Measurements from ENCODE around the gene CD99L2. TPM values are rescaled to one million over a fixed set of nuclear protein-coding genes. Genes with fewer than 3 reads are reported as not detected.
A peak's percentile ranks its signal among the peaks of the same experiment; 100 is the strongest.

CD99L2 gene, protein sequence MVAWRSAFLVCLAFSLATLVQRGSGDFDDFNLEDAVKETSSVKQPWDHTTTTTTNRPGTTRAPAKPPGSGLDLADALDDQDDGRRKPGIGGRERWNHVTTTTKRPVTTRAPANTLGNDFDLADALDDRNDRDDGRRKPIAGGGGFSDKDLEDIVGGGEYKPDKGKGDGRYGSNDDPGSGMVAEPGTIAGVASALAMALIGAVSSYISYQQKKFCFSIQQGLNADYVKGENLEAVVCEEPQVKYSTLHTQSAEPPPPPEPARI
- total RNA-seq, result 12.5 and 12.7 TPM in 2 replicates

DNA sequence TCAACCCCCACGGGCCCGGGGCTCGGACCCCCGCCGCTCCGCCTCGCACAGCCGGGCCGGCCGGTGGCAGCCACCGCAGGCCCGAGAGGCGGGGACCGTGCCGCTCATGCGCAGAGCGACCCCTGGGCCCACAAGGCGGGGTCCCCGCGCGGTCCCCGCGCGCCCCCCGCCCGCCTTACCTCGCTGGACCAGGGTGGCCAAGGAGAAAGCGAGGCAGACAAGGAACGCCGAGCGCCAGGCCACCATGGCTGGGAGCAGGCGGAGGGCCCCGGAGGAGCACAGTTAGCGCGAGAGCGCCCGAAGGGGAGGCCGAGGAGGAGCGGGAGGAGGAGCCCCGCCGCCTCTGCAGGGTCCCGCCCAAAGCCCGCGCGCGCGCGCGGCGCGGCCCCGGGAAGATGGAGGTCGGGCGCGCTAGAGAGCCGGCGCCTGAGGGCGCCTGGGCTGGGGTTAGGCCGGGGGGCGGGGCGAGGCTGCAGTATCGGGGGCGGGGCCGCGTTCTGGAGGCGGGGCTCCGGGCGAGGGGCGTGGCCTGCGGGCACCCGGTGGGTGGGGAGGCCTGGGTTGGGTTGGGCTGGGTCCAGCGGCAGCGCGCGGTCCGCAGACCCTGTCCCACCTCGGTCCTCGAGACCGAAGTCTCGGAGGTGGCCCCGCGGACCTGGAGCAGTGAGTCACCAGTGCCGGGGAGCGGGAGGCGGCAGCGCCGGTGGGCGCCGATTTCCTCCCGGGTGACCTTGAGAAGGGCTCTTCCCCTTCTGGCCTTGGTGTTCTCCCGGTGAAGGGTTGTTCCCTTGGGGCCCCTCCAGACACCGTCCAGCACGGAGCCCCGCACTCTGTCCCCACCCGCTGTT lies at the start of gene CD99L2:
Gene CD99L2 (minus strand): TSS at position 326 of the 848 bp plus-strand sequence. CDS start 80 bp downstream, at position 246.
- intact Hi-C loops (cut with micrococcal nuclease), result loop anchor here (1.0 to 5.0 kb wide), 6 partner anchors 85 to 1266 kb away; partner anchors contain the start of genes HMGB3, MTMR1, TMEM185A and VMA21
- POLR2A ChIA-PET, result interaction anchor here (0.6 to 1.0 kb wide), 2 partner anchors 132 to 498 kb away, joined by 3 to 4 read pairs; partner anchors contain the start of gene VMA21
- peaks cover 2% of the 10 kb centered on the region for H3K4me1 Mint-ChIP-seq

DNA sequence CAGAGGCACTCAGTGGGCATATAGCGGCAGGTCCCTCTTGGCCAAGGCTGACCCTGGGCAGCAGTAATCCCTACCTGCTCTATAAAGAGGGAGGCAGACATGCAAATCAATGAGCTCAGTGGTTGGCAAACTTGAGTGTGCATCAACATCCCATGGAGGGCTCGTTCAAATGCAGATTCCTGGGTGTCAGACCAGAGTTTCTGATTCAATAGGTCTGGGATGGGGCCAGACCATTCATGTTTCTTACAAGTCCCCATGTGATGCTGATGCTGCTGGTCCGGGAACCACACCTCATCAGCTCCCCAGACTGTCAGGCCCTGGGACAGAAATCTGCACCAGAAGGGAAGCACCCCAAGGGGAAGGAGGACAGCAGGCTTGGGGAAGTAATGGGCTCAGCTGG lies 45.8 kb upstream of the CD99L2 start:
- no peaks in the 10 kb centered on the region for H3K27me3 Mint-ChIP-seq
- no peaks in the 10 kb centered on the region for H3K4me1 Mint-ChIP-seq
- TF ChIP-seq, protein P1, sequence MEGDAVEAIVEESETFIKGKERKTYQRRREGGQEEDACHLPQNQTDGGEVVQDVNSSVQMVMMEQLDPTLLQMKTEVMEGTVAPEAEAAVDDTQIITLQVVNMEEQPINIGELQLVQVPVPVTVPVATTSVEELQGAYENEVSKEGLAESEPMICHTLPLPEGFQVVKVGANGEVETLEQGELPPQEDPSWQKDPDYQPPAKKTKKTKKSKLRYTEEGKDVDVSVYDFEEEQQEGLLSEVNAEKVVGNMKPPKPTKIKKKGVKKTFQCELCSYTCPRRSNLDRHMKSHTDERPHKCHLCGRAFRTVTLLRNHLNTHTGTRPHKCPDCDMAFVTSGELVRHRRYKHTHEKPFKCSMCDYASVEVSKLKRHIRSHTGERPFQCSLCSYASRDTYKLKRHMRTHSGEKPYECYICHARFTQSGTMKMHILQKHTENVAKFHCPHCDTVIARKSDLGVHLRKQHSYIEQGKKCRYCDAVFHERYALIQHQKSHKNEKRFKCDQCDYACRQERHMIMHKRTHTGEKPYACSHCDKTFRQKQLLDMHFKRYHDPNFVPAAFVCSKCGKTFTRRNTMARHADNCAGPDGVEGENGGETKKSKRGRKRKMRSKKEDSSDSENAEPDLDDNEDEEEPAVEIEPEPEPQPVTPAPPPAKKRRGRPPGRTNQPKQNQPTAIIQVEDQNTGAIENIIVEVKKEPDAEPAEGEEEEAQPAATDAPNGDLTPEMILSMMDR (IDR thresholded peaks at IDR 0.05), result no peak
- DNase-seq (no peak), ATAC-seq (ENCODE audit: low read depth) (no peak)
- ChIA-PET POLR2A (no interaction called here), CTCF (no interaction called here)
- H3K27ac Mint-ChIP-seq, result no peak overlapping the region
- intact Hi-C loops (cut with micrococcal nuclease), result no loop called here
- H3K4me3 Mint-ChIP-seq, result no peak overlapping the region
- no peaks in the 10 kb centered on the region for H3K9me3 Mint-ChIP-seq
- no peaks in the 10 kb centered on the region for H3K36me3 Mint-ChIP-seq (ENCODE audit: low read depth)

More for the DNA sequence above, at the start of gene CD99L2:
- DNase-seq (peak; percentile 84), ATAC-seq (ENCODE audit: low read depth) (peak; percentile 91)
- CTCF ChIA-PET, result no interaction called here
- TF ChIP-seq, protein P1 (IDR thresholded peaks at IDR 0.05), result no peak
- H3K27ac Mint-ChIP-seq, result peak within 1 kb of the TSS; percentile 69
- peak within 1 kb of the TSS; percentile 90 for H3K4me3 Mint-ChIP-seq
- H3K9me3 Mint-ChIP-seq, result no peaks in the 10 kb centered on the region
- peaks cover 6% of the 10 kb centered on the region for H3K27me3 Mint-ChIP-seq
- H3K36me3 Mint-ChIP-seq (ENCODE audit: low read depth), result no peaks in the 10 kb centered on the region

DNA sequence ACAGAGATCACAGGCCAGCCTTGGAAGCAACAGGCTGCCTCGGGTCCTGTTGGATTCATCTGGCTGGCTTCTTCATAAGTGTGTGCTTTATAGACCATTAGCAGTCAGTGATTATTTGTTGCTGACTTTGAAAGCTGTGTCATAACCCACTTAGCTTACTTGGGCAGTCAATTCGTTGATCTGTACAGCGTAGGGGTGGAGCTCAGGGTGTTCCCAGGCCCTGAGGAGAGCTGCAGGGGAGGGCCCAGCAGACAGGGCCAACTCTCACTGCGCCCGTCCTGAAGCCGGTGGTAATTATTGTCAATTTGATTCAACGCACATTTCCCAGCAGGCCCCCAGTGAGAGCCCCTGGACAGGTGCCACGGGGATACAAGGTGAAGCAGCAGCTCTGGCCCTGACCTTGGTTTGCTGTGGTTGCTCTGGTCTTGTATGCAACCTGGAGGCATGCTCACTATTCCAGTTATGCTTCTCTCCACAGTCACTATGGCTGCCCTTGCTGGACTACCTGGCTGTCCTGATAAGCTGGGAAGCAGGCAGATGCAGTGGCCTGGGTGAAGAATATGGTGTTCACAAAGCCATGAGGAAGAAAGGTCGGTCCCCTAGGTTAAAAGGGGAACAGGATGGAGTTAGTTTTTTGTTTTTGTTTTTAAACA lies 44.6 kb upstream of the CD99L2 start:
- intact Hi-C loops (cut with micrococcal nuclease), result no loop called here
- DNase-seq, result no peak
- Mint-ChIP-seq H3K4me3 (no peak overlapping the region), H3K27me3 (no peaks in the 10 kb centered on the region), H3K27ac (no peak overlapping the region), H3K9me3 (no peaks in the 10 kb centered on the region), H3K36me3 (ENCODE audit: low read depth) (no peaks in the 10 kb centered on the region), H3K4me1 (no peaks in the 10 kb centered on the region)
- CTCF ChIA-PET, result no interaction called here
- POLR2A ChIA-PET, result no interaction called here
- no peak for ATAC-seq (ENCODE audit: low read depth)
- TF ChIP-seq, protein P1 (IDR thresholded peaks at IDR 0.05), result no peak

DNA sequence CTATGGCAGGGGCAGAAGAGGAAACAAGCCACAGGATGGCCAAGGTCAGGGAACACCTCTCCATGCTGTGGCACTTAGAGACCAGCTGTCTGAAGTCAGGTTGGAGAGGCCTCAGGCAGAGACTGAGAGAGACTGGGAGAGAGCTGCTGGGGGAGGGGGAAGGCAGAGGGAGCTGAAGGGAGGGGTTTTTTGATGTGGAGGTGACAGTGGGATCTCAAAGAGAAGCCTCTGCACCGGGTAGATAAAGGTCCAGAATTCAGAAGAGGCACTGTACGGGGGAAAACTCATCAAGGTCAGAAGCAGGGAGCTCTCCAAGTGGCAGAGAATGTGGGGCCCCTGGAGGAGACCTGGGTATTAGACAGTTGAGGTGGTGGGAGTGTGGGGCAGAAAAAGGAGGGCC lies 43.1 kb upstream of the CD99L2 start:
- Mint-ChIP-seq H3K27ac (no peak overlapping the region), H3K4me1 (no peaks in the 10 kb centered on the region), H3K9me3 (peaks cover 3% of the 10 kb centered on the region), H3K4me3 (no peak overlapping the region), H3K36me3 (ENCODE audit: low read depth) (no peaks in the 10 kb centered on the region), H3K27me3 (no peaks in the 10 kb centered on the region)
- ATAC-seq (ENCODE audit: low read depth) (no peak), DNase-seq (no peak)
- TF ChIP-seq, protein P1 (IDR thresholded peaks at IDR 0.05), result no peak
- ChIA-PET POLR2A (no interaction called here), CTCF (no interaction called here)
- intact Hi-C loops (cut with micrococcal nuclease), result no loop called here

All from activated B cell treated with CpG ODN at 0.5 μM for 24 hours (primary cell).